Endothelial cell of umbilical vein (primary cell): Measurements from ENCODE around the gene DPYD.

Experiments used
- FOS ChIP-seq: IDR thresholded peaks from 2 replicates; pipeline ENCODE4 v1.6.1; 2011; ENCODE audit warnings: mild to moderate bottlenecking, low read length, moderate library complexity, borderline replicate concordance; ENCODE audit not compliant: insufficient read depth
- POLR2A ChIP-seq: IDR thresholded peaks from 2 replicates; pipeline ENCODE4 v1.6.1; 2012; ENCODE audit warnings: low read depth, mild to moderate bottlenecking, control low read depth, low read length
- POLR2AphosphoS5 ChIP-seq: IDR thresholded peaks from 2 replicates; pipeline ENCODE4 v1.6.1; 2012; ENCODE audit warnings: low read depth, mild to moderate bottlenecking, control low read depth, low read length, moderate library complexity; ENCODE audit not compliant: insufficient read depth
- TF ChIP-seq, protein P1 (sequence below), 2 donors: IDR thresholded peaks; 1 replicate in 1 of 2; 2 replicates in 1 of 2; pipeline ENCODE4 v1.5.1; 2011; ENCODE audit warnings: low read length in 2 of 2, mild to moderate bottlenecking in 2 of 2, moderate library complexity in 2 of 2, control low read depth in 1 of 2, inconsistent platforms in 1 of 2, low read depth in 1 of 2; ENCODE audit not compliant: insufficient read depth in 1 of 2; ENCODE audit errors: extremely low read depth in 1 of 2

DNA sequence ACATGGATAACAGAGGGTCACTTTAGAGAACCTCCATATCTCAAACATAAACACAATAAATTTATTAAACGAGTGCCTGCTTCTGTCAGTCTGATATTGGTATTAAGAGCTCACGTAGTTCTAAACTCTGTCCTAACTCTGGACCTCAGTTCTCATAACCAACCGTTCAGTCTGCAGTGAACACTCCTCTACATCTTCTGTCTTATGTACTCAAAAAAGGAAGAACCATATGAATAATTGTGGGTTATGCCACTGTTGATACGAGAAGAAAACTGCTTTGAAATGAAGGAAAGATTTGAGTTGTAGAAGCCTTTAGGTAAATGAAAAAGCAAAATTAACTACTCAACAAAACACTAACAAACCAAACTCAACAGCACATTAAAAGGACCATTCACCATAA is 53.7 kb downstream of the DPYD start:
- TF ChIP-seq POLR2AphosphoS5 (no peak), FOS (no peak), POLR2A (no peak)
- TF ChIP-seq, protein P1, sequence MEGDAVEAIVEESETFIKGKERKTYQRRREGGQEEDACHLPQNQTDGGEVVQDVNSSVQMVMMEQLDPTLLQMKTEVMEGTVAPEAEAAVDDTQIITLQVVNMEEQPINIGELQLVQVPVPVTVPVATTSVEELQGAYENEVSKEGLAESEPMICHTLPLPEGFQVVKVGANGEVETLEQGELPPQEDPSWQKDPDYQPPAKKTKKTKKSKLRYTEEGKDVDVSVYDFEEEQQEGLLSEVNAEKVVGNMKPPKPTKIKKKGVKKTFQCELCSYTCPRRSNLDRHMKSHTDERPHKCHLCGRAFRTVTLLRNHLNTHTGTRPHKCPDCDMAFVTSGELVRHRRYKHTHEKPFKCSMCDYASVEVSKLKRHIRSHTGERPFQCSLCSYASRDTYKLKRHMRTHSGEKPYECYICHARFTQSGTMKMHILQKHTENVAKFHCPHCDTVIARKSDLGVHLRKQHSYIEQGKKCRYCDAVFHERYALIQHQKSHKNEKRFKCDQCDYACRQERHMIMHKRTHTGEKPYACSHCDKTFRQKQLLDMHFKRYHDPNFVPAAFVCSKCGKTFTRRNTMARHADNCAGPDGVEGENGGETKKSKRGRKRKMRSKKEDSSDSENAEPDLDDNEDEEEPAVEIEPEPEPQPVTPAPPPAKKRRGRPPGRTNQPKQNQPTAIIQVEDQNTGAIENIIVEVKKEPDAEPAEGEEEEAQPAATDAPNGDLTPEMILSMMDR (IDR thresholded peaks at IDR 0.05; ENCODE audit: extremely low read depth in 1 of 2, insufficient read depth in 1 of 2, low read depth in 1 of 2, low read length in 2 of 2): no peak
